OCI-LY7 (cell line): Measurements from ENCODE around the gene TRIO. TPM values are rescaled to one million over a fixed set of nuclear protein-coding genes. Genes with fewer than 3 reads are reported as not detected.

Experiments
- BruUV-seq: library from RNA; stranded (reverse); fragments of 400-500 nt; replicated peaks from 2 replicates; lab custom pipeline; 2021; lab: Mats Ljungman, UMichigan
- CTCF ChIA-PET: fragments of 300-600 bp; sonication (Branson Sonifier 250); formaldehyde crosslinking; loops from one replicate; lab custom pipeline; 2022; ENCODE audit warnings: antibody characterized with exemption; ENCODE audit not compliant: unreplicated experiment; lab: Charles Lee
- POLR2A ChIA-PET: fragments of 300-600 bp; sonication (Branson Sonifier 250); formaldehyde crosslinking; loops from one replicate; lab custom pipeline; 2022; ENCODE audit warnings: antibody characterized with exemption; lab: Charles Lee
- DNase-seq: peaks from one replicate; pipeline ENCODE4 v3.0.0-alpha.2; 2015; ENCODE audit warnings: low spot score
- H2AFZ ChIP-seq: fragments of 200-600 bp; sonication (generic), shearing (Covaris generic); 2 replicates; pipeline ENCODE4 v1.6.1; 2014; ENCODE audit warnings: mild to moderate bottlenecking, antibody characterized with exemption, low read length, moderate library complexity
- H3K27ac ChIP-seq: fragments of 200-600 bp; sonication (generic); 2 replicates; pipeline ENCODE4 v1.5.1; 2014; ENCODE audit warnings: mixed run types, low read depth, mild to moderate bottlenecking, moderate library complexity, low read length, inconsistent platforms; ENCODE audit not compliant: poor library complexity, severe bottlenecking
- H3K36me3 ChIP-seq: fragments of 200-600 bp; sonication (generic); 2 replicates; pipeline ENCODE4 v1.6.1; 2014; ENCODE audit warnings: mild to moderate bottlenecking, antibody characterized with exemption, low read length, moderate library complexity, mixed read lengths; ENCODE audit not compliant: insufficient read depth
- H3K4me1 ChIP-seq: fragments of 200-600 bp; sonication (generic); 2 replicates; pipeline ENCODE4 v1.5.1; 2014; ENCODE audit warnings: mild to moderate bottlenecking, low read length; ENCODE audit not compliant: insufficient read depth, poor library complexity, severe bottlenecking
- H3K4me2 ChIP-seq: fragments of 200-600 bp; sonication (generic); 2 replicates; pipeline ENCODE4 v1.6.1; 2014; ENCODE audit warnings: mild to moderate bottlenecking, low read length
- H3K4me3 ChIP-seq: fragments of 200-600 bp; sonication (generic); 2 replicates; pipeline ENCODE4 v1.5.1; 2014; ENCODE audit warnings: mild to moderate bottlenecking, low read depth, low read length; ENCODE audit not compliant: poor library complexity, severe bottlenecking
- H3K79me2 ChIP-seq: fragments of 200-600 bp; sonication (generic); 2 replicates; pipeline ENCODE4 v1.6.1; 2016; ENCODE audit warnings: low read depth, mild to moderate bottlenecking, low read length, moderate library complexity, mixed read lengths; ENCODE audit not compliant: insufficient read depth
- H3K9me2 ChIP-seq: fragments of 200-600 bp; sonication (generic); 2 replicates; pipeline ENCODE4 v1.6.1; 2016; ENCODE audit warnings: mild to moderate bottlenecking, low read length, mixed read lengths; ENCODE audit not compliant: insufficient read depth
- H3K9me3 ChIP-seq: fragments of 200-600 bp; sonication (generic); 2 replicates; pipeline ENCODE4 v1.6.1; 2014; ENCODE audit warnings: mild to moderate bottlenecking, mixed run types, low read length, mixed read lengths
- H4K20me1 ChIP-seq: fragments of 200-600 bp; sonication (generic); 2 replicates; pipeline ENCODE4 v1.6.1; 2014; ENCODE audit warnings: mild to moderate bottlenecking, antibody characterized with exemption, low read length, moderate library complexity, mixed read lengths; ENCODE audit not compliant: insufficient read depth
- EZH2phosphoT487 ChIP-seq: fragments of 200-600 bp; sonication (generic); IDR thresholded peaks from 2 replicates; pipeline ENCODE4 v1.6.1; 2018; ENCODE audit warnings: low read depth, borderline replicate concordance, mild to moderate bottlenecking, mixed run types, antibody characterized with exemption, low read length, moderate library complexity, mixed read lengths
- intact Hi-C: fragments of 100-400 bp; cut with micrococcal nuclease; formaldehyde crosslinking; loops from one replicate; pipeline ENCODE4 v1.10.0; 2022; ENCODE audit not compliant: unreplicated experiment
- total RNA-seq, 2 experiments: library from RNA; depleted of rRNA in 1 of 2; stranded (reverse); fragments of >200 nt in 1 of 2; shearing (Covaris generic) in 1 of 2; gene quantifications; 2 replicates each; pipeline ENCODE4 v1.2.3, GENCODE V29; 2014 to 2022
- TF ChIP-seq, protein P1 (sequence below): fragments of 200-600 bp; sonication (generic); conservative IDR thresholded peaks from 2 replicates; pipeline ENCODE4 v1.5.1; 2014; ENCODE audit warnings: mild to moderate bottlenecking, antibody characterized with exemption, low read length, moderate library complexity, mixed read lengths

TRIO gene
- total RNA-seq, 2 experiments from 2014 or later, result 35.8 to 55.1 TPM

DNA sequence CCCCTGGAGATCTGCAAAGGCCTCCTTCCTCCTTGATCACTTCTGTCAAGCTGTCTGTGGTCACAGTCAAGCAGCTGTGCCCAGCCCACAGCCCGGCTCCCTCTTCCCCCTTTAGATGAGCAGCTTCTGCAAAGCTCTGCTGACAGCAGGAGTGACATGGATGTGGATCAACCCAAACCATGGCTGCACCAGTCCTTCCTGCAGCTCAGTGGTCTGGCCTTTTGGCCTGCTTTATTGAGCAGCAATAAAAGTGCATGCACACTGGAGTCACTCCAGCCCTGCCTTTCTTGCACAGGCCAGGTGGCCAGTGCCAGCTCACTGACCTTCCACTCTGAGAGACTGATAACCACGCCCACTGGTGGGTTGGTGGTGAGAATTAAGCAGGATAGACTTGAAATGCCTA, 347.2 kb downstream of the TRIO start:
- no peaks in the 10 kb centered on the region for H3K79me2 ChIP-seq
- H3K9me3 ChIP-seq, result no peaks in the 10 kb centered on the region
- no peak overlapping the region for H2AFZ ChIP-seq
- no TSS peak for BruUV-seq
- no peak overlapping the region for H3K4me3 ChIP-seq
- no peak overlapping the region for H3K4me2 ChIP-seq
- intact Hi-C loops, result no loop called here
- no peaks in the 10 kb centered on the region for H3K4me1 ChIP-seq
- no peak for DNase-seq
- TF ChIP-seq, protein P1, sequence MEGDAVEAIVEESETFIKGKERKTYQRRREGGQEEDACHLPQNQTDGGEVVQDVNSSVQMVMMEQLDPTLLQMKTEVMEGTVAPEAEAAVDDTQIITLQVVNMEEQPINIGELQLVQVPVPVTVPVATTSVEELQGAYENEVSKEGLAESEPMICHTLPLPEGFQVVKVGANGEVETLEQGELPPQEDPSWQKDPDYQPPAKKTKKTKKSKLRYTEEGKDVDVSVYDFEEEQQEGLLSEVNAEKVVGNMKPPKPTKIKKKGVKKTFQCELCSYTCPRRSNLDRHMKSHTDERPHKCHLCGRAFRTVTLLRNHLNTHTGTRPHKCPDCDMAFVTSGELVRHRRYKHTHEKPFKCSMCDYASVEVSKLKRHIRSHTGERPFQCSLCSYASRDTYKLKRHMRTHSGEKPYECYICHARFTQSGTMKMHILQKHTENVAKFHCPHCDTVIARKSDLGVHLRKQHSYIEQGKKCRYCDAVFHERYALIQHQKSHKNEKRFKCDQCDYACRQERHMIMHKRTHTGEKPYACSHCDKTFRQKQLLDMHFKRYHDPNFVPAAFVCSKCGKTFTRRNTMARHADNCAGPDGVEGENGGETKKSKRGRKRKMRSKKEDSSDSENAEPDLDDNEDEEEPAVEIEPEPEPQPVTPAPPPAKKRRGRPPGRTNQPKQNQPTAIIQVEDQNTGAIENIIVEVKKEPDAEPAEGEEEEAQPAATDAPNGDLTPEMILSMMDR, result no peak
- ChIA-PET CTCF (no interaction called here), POLR2A (no interaction called here)
- 0 out of 2 replicates have a peak, but pooled peaks cover under 1% of the 10 kb centered on the region for H3K36me3 ChIP-seq
- no peaks in the 10 kb centered on the region for H4K20me1 ChIP-seq
- H3K27ac ChIP-seq, result no peak overlapping the region
- no peaks in the 10 kb centered on the region for H3K9me2 ChIP-seq

DNA sequence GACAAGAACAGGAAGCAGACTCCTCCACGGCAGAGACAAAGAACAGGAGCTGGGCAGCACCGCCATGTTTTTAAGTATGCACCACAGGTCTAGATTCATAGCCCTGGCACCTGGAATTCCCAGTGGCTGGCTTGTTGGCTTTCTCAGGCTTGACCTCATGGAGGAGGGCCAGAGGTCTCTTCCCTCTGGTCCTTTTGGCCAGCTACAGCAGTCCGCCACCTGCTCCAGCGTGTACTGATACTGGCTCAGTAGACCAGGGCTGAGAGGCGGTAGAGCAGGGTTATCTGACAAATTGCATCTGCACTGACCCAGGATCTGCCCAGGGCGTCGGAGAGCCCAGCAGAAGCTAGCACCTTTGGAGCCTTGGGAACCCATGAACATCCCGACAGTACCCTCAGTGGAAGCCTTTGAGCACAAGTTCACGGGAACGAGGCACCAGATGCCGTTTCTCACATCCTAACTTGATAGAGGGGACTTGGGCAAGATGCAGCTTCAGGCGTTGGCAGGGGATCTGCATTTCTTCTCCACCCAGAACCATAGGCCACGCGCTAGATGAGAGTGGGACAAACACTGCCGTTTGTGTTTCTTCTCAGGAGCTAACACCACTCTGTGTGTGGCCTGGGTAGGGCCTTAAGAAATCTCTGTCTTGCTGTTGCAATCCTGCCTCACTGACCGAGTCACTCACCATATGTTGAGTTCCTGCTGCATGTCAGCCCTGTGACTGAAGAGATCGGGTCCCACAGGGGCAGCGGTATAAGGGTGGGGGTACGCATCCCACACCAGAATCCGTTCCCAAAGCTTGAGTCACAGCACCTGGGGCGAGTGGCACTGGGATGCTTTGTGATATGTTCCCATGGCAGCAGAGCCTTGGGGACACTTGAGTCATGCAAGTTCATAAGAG, 348.1 kb downstream of the TRIO start:
- no TSS peak for BruUV-seq
- Histone ChIP-seq H3K4me1 (no peaks in the 10 kb centered on the region), H3K79me2 (no peaks in the 10 kb centered on the region), H4K20me1 (no peaks in the 10 kb centered on the region), H3K4me3 (no peak overlapping the region), H3K36me3 (no peaks in the 10 kb centered on the region), H3K4me2 (no peak overlapping the region), H2AFZ (no peak overlapping the region), H3K9me3 (no peaks in the 10 kb centered on the region), H3K27ac (no peak overlapping the region), H3K9me2 (no peaks in the 10 kb centered on the region)
- POLR2A ChIA-PET, result no interaction called here
- CTCF ChIA-PET, result no interaction called here
- intact Hi-C loops, result no loop called here
- no peak for TF ChIP-seq EZH2phosphoT487
- TF ChIP-seq, protein P1, result no peak
- DNase-seq, result no peak

DNA sequence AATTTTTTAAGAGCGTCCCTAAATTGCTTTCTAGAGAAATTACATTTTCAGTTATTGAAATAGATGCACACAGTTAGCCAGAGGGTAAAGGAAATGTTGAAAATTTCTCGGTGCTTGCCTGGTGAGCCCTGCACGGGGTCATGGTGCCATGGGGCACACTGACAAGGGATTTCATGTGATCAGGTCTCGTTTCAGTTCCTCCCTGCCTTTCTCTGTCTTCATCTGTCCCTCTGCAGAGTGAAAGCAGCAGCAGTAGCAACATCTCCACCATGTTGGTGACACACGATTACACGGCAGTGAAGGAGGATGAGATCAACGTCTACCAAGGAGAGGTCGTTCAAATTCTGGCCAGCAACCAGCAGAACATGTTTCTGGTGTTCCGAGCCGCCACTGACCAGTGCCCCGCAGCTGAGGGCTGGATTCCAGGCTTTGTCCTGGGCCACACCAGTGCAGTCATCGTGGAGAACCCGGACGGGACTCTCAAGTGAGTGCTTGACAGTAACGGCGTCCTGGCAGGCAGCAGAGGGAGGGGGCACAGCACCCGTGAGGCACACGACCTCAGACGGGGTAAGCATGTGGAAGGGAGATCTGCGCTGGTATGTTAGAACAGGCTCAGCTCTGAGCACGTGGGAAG, 349.3 kb downstream of the TRIO start:
- CTCF ChIA-PET, result no interaction called here
- Histone ChIP-seq H3K9me2 (no peaks in the 10 kb centered on the region), H3K4me2 (no peak overlapping the region), H3K36me3 (no peaks in the 10 kb centered on the region), H3K4me3 (no peak overlapping the region), H3K4me1 (no peaks in the 10 kb centered on the region), H2AFZ (no peak overlapping the region), H3K79me2 (no peaks in the 10 kb centered on the region), H3K27ac (no peak overlapping the region), H4K20me1 (no peaks in the 10 kb centered on the region), H3K9me3 (no peaks in the 10 kb centered on the region)
- POLR2A ChIA-PET, result no interaction called here
- intact Hi-C loops, result no loop called here
- TF ChIP-seq, protein P1, result no peak
- TF ChIP-seq EZH2phosphoT487, result no peak
- no peak for DNase-seq
- no TSS peak for BruUV-seq
